ENCODE results near the gene EPSTI1. TPM values are rescaled to one million over a fixed set of nuclear protein-coding genes. Genes with fewer than 3 reads are reported as not detected.
A peak's percentile ranks its signal among the peaks of the same experiment; 100 is the strongest.

EPSTI1 gene
- total RNA-seq, 1 donor from 2014 or later: not detected

DNA sequence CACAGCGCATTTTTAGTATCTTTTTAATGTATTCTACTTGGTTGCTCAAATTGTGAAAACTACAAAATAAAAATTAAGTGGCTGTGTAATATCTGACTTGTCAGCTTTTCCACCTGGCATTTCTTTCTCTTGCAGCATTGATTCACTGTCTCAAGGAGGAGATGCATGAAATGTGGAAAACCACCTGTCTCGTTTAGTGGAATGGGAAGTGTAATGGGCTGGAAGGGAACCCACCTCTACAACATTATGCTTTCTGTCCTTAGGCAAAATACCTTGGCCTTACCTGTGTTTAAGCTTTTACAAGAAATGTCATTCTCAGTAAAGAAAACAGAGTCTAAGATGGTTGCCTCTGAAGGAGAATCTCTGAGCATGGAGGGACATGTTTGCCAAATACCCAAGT lies 142.8 kb downstream of the EPSTI1 start:
- TF ChIP-seq, protein P1, sequence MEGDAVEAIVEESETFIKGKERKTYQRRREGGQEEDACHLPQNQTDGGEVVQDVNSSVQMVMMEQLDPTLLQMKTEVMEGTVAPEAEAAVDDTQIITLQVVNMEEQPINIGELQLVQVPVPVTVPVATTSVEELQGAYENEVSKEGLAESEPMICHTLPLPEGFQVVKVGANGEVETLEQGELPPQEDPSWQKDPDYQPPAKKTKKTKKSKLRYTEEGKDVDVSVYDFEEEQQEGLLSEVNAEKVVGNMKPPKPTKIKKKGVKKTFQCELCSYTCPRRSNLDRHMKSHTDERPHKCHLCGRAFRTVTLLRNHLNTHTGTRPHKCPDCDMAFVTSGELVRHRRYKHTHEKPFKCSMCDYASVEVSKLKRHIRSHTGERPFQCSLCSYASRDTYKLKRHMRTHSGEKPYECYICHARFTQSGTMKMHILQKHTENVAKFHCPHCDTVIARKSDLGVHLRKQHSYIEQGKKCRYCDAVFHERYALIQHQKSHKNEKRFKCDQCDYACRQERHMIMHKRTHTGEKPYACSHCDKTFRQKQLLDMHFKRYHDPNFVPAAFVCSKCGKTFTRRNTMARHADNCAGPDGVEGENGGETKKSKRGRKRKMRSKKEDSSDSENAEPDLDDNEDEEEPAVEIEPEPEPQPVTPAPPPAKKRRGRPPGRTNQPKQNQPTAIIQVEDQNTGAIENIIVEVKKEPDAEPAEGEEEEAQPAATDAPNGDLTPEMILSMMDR (conservative IDR thresholded peaks at IDR 0.05): no peak
- Mint-ChIP-seq H3K9me3 (no peaks in the 10 kb centered on the region), H3K27ac (ENCODE audit: unreplicated experiment) (no peak overlapping the region), H3K36me3 (ENCODE audit: low read depth) (no peaks in the 10 kb centered on the region), H3K4me3 (no peak overlapping the region), H3K4me1 (no peaks in the 10 kb centered on the region), H3K27me3 (ENCODE audit: low read depth) (no peaks in the 10 kb centered on the region)
- no peak for DNase-seq (ENCODE audit: low read depth, low spot score)

DNA sequence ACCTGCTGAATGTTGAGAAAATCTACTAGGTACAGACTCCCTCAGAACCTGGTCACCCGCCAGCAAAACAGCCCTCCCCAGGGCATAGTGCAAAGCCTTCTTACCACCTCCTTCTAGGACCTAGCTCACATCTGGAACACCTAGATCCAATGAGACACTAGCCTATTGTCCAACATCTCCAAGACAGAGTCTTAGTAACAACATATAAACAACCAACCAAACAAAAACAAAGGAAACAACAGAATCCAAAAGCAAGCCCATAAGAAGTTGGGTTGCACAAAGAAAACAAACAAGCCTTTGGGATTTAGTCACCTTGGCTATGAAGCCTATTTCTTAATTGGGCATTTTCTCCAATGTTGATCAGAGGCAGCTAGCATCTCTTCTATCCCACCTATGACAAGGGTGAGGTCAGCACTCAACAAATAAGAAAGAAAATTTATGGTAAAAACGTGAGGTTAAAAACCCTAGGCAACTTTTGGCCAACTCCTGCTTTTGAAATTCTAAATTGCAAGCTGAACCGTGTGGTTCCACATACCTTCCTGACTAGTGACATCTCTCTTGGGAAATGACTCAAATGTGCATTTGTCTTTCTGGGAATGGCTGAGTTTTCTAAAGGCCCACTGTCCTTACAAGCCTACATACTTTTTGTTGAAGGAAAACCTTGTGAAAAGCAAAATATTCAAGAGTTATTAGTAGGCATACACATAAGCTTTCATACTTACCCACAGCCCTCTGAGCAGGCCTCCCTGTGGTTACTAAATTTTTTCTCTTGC lies 144.0 kb downstream of the EPSTI1 start:
- Mint-ChIP-seq H3K4me1 (no peaks in the 10 kb centered on the region), H3K27me3 (ENCODE audit: low read depth) (no peaks in the 10 kb centered on the region), H3K9me3 (no peaks in the 10 kb centered on the region), H3K4me3 (no peak overlapping the region), H3K36me3 (ENCODE audit: low read depth) (no peaks in the 10 kb centered on the region), H3K27ac (ENCODE audit: unreplicated experiment) (no peak overlapping the region)
- TF ChIP-seq, protein P1 (conservative IDR thresholded peaks at IDR 0.05): no peak
- no peak for DNase-seq (ENCODE audit: low read depth, low spot score)

DNA sequence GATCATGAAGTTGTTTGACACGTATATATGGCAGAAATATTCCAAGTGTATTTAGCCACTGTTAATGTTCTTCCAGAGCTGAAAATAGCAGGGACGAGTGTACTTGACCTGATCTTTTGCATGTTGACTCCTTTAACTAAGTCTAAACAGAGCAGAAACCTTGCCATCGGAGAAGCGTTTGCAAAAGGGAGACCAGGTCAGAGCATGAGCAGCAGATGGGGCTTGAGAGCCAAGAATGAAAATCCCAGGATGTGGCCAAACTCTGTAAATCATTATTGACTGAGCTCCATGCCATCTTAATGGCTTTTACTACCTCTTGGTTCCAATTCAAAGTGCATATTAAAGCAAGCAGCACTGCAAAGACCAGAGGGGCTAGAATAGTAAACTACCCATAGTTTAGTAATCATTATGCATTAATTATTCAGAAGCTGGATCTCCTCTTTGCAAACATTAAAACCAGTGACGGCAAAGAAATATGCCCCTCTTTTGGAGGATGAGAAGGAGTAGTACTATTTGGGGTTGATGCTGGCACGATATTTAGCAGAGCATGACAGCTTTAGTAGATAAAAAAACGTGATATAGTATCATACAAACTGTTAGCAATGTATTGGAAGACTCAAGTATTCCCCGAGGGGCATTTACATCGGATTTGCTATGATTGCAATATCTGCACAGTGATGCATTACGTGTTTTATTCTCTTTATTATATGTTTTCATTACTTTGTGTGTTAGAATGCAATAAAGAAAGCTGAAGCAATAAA lies 154.9 kb downstream of the EPSTI1 start:
- Mint-ChIP-seq H3K27me3 (ENCODE audit: low read depth) (no peaks in the 10 kb centered on the region), H3K4me1 (no peaks in the 10 kb centered on the region), H3K36me3 (ENCODE audit: low read depth) (no peaks in the 10 kb centered on the region), H3K4me3 (no peak overlapping the region), H3K27ac (ENCODE audit: unreplicated experiment) (no peak overlapping the region), H3K9me3 (no peaks in the 10 kb centered on the region)
- DNase-seq (ENCODE audit: low read depth, low spot score): no peak
- TF ChIP-seq, protein P1 (conservative IDR thresholded peaks at IDR 0.05): peak; percentile 38

Other genes with a start within 250 kb of the EPSTI1 start
- not detected in 2 replicates for gene FAM216B, start 210.7 kb downstream of the EPSTI1 start, total RNA-seq
- gene DNAJC15, start 31.3 kb upstream of the EPSTI1 start, total RNA-seq: 14.7 and 16.6 TPM in 2 replicates